ENCODE data around the gene CUX1.
"Not testable (repeated sequence)": the region's sequence is repeated elsewhere in the genome, so short reads cannot be mapped to it uniquely, and the experiment has no call there.

The CUX1 gene

DNA sequence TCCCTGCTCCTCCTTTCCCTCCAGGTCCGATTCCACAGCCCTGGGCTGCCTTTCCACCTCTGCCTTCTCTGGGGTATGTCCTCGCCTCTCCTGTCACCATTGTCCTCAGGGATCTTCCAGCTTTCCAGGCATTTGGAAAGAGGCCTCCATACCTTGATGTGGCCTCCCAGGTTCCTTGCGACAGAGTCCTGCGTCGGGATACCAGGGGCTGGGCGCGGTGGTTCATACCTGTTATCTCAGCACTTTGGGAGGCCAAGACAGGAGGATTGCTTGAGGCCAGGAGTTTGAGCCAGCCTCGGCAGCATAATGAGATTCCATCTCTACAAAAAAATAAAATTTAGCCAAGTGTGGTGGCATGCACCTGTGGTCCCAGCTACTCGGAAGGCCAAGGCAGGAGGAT, 171.1 kb downstream of the CUX1 start:
- DNase-seq (ENCODE audit: extremely low spot score, insufficient read length, low read depth) (no peak), FAIRE-seq (no peak)

DNA sequence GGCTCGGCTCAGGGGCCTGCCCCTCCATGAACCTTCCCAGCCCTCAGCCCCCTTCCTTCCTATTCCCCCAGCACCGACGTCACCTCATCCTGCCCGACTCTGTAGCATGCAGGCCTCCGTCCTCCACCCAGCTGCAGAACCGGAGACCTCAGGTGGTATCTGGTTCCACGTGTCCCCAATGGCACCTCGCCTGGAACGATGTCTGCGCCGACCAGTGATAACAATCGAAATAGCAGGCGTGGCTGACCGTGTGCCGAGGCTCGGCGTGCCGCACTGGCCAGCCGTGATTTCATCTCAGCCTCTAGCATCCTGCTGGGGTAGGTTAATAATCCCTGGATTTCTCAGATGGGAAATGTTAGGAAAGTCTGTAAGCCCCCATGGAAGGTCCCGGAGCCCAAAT, 171.7 kb downstream of the CUX1 start:
- DNase-seq (ENCODE audit: extremely low spot score, insufficient read length, low read depth) (no peak), FAIRE-seq (no peak)

GRCh38 chr7:101990811-101991418, 173.5 kb downstream of the CUX1 start:
- peak; percentile 91 for FAIRE-seq
- DNase-seq (ENCODE audit: extremely low spot score, insufficient read length, low read depth) = peak; percentile 60

DNA sequence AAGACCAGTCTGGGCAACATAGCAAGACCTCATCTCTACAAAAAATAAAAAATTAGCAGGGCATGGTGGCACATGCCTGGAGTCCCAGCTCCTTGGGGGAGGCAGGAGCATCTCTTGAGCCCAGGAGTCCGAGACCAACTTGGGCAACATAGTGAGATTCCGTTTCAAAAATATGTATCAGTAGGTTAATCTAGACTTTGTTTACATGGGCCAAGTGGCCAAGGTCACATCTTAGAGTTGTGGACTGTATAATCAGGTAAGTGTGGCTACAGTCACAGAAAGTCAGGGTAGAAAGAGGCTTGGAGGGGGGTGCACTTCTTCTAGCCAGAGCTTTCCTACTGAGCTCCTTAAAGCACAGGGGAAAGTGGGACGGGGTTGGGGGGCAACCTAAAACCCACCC, 174.4 kb downstream of the CUX1 start:
- DNase-seq (ENCODE audit: extremely low spot score, insufficient read length, low read depth) (no peak), FAIRE-seq (no peak)

DNA sequence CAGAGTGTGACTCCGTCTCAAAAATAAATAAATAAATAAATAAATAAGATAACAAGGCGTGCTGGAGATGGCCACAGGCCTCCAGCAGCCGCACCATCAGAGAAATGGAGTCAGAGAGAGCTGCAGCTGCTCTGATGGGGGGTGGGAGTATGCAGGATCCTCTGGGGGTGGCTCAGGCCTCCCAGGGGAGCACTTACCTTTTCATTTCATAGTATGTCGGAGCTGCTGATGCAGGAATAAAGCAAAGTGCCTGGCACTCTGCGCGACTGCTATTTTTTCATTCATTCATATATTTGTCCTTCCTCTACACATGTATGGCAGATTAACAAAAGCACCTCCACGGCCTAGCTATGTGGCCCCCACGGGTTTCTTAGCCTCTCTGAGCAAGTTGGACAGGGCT, 175.9 kb downstream of the CUX1 start:
- DNase-seq (ENCODE audit: extremely low spot score, insufficient read length, low read depth) = no peak
- no peak for FAIRE-seq

- no peak for FAIRE-seq
- DNase-seq (ENCODE audit: extremely low spot score, insufficient read length, low read depth) = no peak
Observed at GRCh38 chr7:101995121-101995520, 177.7 kb downstream of the CUX1 start.

GRCh38 chr7:101996131-101996691, 178.8 kb downstream of the CUX1 start:
- no peak for DNase-seq (ENCODE audit: extremely low spot score, insufficient read length, low read depth)
- FAIRE-seq = no peak

- DNase-seq (ENCODE audit: extremely low spot score, insufficient read length, low read depth) (no peak), FAIRE-seq (no peak)
Observed at GRCh38 chr7:101996876-101997275, 179.4 kb downstream of the CUX1 start.

- DNase-seq (ENCODE audit: extremely low spot score, insufficient read length, low read depth) = no peak
- FAIRE-seq = no peak
Observed at GRCh38 chr7:101998029-101998905, 180.8 kb downstream of the CUX1 start.

DNA sequence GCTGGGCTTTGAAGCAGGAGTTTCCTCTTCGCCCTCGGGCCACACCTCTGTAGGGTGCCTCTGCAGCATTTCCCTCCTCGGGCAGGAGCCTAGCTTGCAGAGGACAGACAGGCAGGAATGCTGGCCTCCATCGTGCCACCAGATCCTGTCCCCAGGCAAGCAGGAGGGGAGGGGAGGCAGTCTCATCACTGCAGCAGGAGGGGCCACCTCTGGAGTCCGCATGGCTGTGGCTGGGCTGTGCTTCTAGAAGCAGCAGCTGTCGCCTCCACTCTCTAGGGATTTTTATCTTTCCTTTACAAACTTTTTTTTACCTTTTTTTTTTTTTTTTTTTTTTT, 181.4 kb downstream of the CUX1 start:
- no peak for FAIRE-seq
- no peak for DNase-seq (ENCODE audit: extremely low spot score, insufficient read length, low read depth)

DNA sequence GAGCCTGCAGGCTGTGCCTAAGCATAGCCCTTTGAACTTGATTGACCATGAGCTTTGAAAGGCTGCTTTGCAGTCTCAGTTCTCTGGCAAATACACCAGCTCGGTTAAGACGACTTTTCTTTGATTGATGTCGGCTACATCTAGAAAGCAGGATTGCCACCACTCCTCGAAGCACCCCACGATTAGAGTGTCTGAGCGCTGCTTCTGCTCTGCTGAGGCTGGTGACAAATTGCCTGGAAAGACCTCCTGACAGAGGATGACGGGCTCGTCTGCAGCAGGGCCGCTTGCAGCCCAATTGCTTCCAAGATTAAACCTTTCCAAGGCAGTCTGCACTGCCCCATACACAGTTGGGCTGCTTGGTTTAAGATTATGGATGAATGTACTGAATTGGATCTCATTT, 182.0 kb downstream of the CUX1 start:
- DNase-seq (ENCODE audit: extremely low spot score, insufficient read length, low read depth) = no peak
- FAIRE-seq = no peak

- DNase-seq (ENCODE audit: extremely low spot score, insufficient read length, low read depth) (no peak), FAIRE-seq (no peak)
Observed at GRCh38 chr7:102000123-102000522, 182.7 kb downstream of the CUX1 start.

DNA sequence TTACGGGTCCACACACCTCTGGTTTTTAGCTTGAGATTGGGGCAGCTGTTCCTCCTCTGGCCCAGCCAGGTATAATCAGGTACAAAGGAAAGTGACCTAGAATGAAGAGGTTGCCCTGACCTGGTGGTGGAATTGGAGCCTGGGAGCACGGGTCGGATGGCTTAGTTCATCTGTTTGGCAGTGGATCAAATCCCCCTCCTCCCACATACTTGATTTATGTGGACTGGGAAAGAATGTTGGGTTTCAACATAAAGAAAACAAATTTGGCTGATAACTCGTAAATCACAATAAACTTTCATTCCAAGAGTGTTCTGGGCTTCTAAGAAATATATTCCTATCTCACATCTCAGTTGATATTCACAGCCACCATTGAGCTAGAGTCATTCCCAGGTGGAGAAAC, 186.8 kb downstream of the CUX1 start:
- FAIRE-seq (no peak), DNase-seq (ENCODE audit: extremely low spot score, insufficient read length, low read depth) (no peak)

- FAIRE-seq = no peak
- no peak for DNase-seq (ENCODE audit: extremely low spot score, insufficient read length, low read depth)
Observed at GRCh38 chr7:102004848-102005247, 187.4 kb downstream of the CUX1 start.

GRCh38 chr7:102005933-102006480, 188.6 kb downstream of the CUX1 start:
- no peak for DNase-seq (ENCODE audit: extremely low spot score, insufficient read length, low read depth)
- FAIRE-seq = no peak

GRCh38 chr7:102006695-102007094, 189.3 kb downstream of the CUX1 start:
- FAIRE-seq (no peak), DNase-seq (ENCODE audit: extremely low spot score, insufficient read length, low read depth) (no peak)

DNA sequence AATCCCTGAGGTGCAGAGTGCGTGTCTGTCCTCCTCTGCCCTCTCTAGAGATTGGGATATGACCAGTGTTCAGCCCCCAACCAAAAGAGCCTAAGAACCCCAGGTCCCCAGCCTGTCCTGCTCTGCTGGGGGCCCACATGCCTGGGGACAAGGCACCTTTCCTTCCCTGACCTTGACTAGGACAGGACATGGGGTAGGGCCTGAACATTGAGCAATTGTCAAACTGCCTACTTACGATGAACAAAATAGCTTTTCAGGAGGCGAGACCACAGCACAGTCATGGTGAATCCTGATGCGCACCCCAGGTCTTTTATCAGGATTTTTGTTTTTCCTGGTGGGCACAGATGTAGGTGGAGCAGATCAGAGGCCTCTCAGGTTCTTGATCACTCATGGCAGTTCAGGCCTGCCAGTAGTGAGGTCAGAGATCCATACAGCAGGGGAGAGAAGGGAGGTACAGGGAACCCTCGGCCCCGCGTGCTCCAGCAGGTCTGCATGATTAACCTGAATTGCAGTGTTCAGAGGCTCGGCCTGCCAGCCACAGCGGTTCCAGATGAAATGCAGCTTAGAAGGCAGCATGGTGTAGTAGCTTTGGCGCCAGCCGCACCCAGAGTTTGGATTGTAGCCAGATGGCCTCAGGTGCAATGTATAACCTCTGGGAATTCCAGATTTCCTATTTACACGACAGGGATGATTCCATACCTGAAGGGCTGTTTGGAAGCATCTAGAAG, 191.3 kb downstream of the CUX1 start:
- FAIRE-seq (no peak), DNase-seq (ENCODE audit: extremely low spot score, insufficient read length, low read depth) (no peak)

DNA sequence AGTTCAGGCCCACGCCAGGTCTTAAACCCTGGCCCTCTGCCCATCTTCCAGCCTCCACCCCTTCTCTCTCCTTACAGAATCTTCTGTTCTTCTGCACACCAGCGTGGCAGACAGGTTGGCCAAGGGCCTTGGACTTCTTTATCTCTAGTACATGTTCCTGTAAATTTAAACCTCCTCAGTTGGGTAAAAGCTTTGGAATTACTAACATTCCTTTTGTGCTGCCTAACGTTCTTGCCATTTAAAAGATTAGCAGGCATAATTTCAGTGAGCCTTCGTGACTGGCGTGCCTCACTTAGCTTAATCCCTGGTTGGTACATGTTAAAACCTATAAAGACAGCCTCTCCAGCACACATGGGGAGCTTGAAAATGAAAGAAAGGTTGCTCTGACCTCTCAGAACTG, 192.2 kb downstream of the CUX1 start:
- FAIRE-seq (no peak), DNase-seq (ENCODE audit: extremely low spot score, insufficient read length, low read depth) (no peak)

DNA sequence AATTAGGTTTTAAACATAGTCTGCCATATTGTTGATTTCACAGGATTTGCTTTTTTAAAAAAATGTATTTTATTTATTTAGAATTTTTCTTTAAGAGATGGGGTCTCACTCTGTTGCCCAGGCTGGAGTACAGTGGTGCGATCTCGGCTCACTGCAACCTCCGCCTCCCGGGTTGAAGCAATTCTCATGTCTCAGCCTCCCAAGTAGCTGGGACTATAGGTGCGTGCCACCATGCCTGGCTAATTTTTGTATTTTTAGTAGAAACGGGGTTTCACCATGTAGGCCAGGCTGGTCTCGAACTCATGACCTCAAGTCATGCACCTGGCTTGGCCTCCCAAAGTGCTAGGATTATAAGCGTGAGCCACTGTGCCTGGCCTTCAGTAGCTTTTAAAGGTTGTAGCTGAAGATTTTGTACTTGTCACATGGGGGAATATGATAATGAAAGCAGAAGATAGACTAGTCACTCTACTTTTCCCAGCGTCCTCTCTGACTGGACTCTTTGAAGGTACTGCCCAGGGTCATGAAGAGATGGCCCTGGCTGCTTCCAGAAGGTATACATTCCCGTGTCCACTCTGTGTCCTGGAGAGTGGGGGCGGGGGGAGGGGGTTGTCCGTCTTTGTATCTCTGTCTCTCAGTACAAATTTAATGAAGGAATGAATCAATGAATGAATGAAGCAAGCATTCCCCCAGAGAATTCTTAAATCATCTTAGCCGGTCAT, 194.8 kb downstream of the CUX1 start:
- FAIRE-seq; DNase-seq (ENCODE audit: extremely low spot score, insufficient read length, low read depth): not testable (repeated sequence)

DNA sequence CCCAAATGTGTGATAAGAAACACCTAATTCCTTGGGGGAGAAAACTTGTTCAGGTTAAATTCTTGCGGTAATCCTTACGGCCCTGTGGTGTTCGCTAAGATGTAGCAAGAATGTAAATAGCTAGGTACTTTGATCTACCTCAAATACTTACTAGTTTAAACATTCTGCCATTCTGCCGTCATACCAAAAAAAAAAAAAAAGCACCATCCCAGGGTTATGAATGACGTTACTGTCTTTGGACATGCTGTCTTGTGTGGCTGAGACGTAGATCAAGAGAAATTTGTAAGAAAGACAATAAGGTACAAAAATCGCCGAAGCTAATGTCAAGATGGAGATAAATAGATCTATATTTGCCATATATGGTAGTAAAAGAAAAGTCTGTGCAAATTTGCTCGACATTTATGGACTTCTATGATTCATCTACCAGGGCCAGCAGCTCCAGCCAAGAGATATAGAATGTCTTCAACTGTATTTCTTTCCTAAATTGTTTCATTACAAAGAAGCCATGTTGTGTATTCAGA, 195.6 kb downstream of the CUX1 start:
- DNase-seq (ENCODE audit: extremely low spot score, insufficient read length, low read depth) (no peak), FAIRE-seq (no peak)

Measured in GM18507 (cell line).